Mononuclear cell (primary cell): ENCODE data around the gene AIM2. TPM values are rescaled to one million over a fixed set of nuclear protein-coding genes. Genes with fewer than 3 reads are reported as not detected.
"Not testable (repeated sequence)": the region's sequence is repeated elsewhere in the genome, so short reads cannot be mapped to it uniquely, and the experiment has no call there.

Experiments used
- H3K27me3 ChIP-seq: 2 replicates; pipeline ENCODE4 v1.6.0; 2011; ENCODE audit warnings: low read length, control low read depth; ENCODE audit not compliant: insufficient read depth
- H3K4me1 ChIP-seq: 2 replicates; pipeline ENCODE4 v1.5.1; 2011; ENCODE audit warnings: mild to moderate bottlenecking, low read length, control low read depth; ENCODE audit not compliant: insufficient read depth
- H3K4me3 ChIP-seq: 2 replicates; pipeline ENCODE4 v1.5.1; 2011; ENCODE audit warnings: mild to moderate bottlenecking, low read length, moderate library complexity
- H3K9me3 ChIP-seq: 2 replicates; pipeline ENCODE4 v1.5.1; 2011; ENCODE audit warnings: low read depth, mild to moderate bottlenecking, control low read depth, low read length
- total RNA-seq: library from RNA; depleted of rRNA; stranded (reverse); fragments of >200 nt; gene quantifications from one replicate; pipeline ENCODE4 v1.2.3, GENCODE V29; 2012

Gene AIM2
- total RNA-seq, 1 donor = 2.1 TPM

- Histone ChIP-seq H3K27me3 (no peaks in the 10 kb centered on the region), H3K4me1 (peaks cover 49% of the 10 kb centered on the region), H3K4me3 (no peak overlapping the region), H3K9me3 (no peaks in the 10 kb centered on the region)
These were observed 20.4 kb downstream of the AIM2 start for GRCh38 chr1:159056069-159056698.

- H3K4me1 ChIP-seq = peaks cover 46% of the 10 kb centered on the region
- no peaks in the 10 kb centered on the region for H3K9me3 ChIP-seq
- H3K27me3 ChIP-seq = no peaks in the 10 kb centered on the region
- no peak overlapping the region for H3K4me3 ChIP-seq
These were observed 21.4 kb downstream of the AIM2 start for GRCh38 chr1:159055181-159055641.

- Histone ChIP-seq H3K27me3 (no peaks in the 10 kb centered on the region), H3K9me3 (no peaks in the 10 kb centered on the region), H3K4me3 (no peak overlapping the region), H3K4me1 (peaks cover 42% of the 10 kb centered on the region)
These were observed 22.1 kb downstream of the AIM2 start for GRCh38 chr1:159054427-159054826.

GRCh38 chr1:159051436-159051835 is 25.1 kb downstream of the AIM2 start:
- Histone ChIP-seq H3K27me3 (no peaks in the 10 kb centered on the region), H3K4me3 (no peak overlapping the region), H3K9me3 (no peaks in the 10 kb centered on the region), H3K4me1 (peaks cover 32% of the 10 kb centered on the region)

- not testable (repeated sequence) for H3K27me3 ChIP-seq, H3K4me3 ChIP-seq, H3K9me3 ChIP-seq, H3K4me1 ChIP-seq
These were observed 30.1 kb downstream of the AIM2 start for GRCh38 chr1:159046486-159046885.

- no peaks in the 10 kb centered on the region for H3K27me3 ChIP-seq
- H3K4me3 ChIP-seq = no peak overlapping the region
- H3K9me3 ChIP-seq = no peaks in the 10 kb centered on the region
- H3K4me1 ChIP-seq = no peaks in the 10 kb centered on the region
These were observed 35.5 kb downstream of the AIM2 start for GRCh38 chr1:159040893-159041724.

GRCh38 chr1:159040206-159040605 is 36.4 kb downstream of the AIM2 start:
- Histone ChIP-seq H3K4me3 (no peak overlapping the region), H3K27me3 (no peaks in the 10 kb centered on the region), H3K4me1 (no peaks in the 10 kb centered on the region), H3K9me3 (no peaks in the 10 kb centered on the region)

- Histone ChIP-seq H3K9me3 (no peaks in the 10 kb centered on the region), H3K27me3 (no peaks in the 10 kb centered on the region), H3K4me3 (no peak overlapping the region), H3K4me1 (peaks cover 17% of the 10 kb centered on the region)
These were observed 45.6 kb downstream of the AIM2 start for GRCh38 chr1:159030877-159031447.

- Histone ChIP-seq H3K4me1 (peaks cover 17% of the 10 kb centered on the region), H3K9me3 (no peaks in the 10 kb centered on the region), H3K4me3 (no peak overlapping the region), H3K27me3 (no peaks in the 10 kb centered on the region)
These were observed 46.3 kb downstream of the AIM2 start for GRCh38 chr1:159030311-159030710.

GRCh38 chr1:159026841-159027240 is 49.7 kb downstream of the AIM2 start:
- H3K9me3 ChIP-seq, H3K4me3 ChIP-seq, H3K27me3 ChIP-seq: not testable (repeated sequence)
- peaks cover 35% of the 10 kb centered on the region for H3K4me1 ChIP-seq

GRCh38 chr1:159025043-159025442 is 51.5 kb downstream of the AIM2 start:
- Histone ChIP-seq H3K27me3 (no peaks in the 10 kb centered on the region), H3K9me3 (no peaks in the 10 kb centered on the region), H3K4me1 (peaks cover 22% of the 10 kb centered on the region), H3K4me3 (no peak overlapping the region)

GRCh38 chr1:159023723-159024122 is 52.8 kb downstream of the AIM2 start:
- H3K9me3 ChIP-seq = no peaks in the 10 kb centered on the region
- no peaks in the 10 kb centered on the region for H3K27me3 ChIP-seq
- H3K4me1 ChIP-seq = peaks cover 22% of the 10 kb centered on the region
- no peak overlapping the region for H3K4me3 ChIP-seq

- Histone ChIP-seq H3K4me1 (peaks cover 47% of the 10 kb centered on the region), H3K27me3 (no peaks in the 10 kb centered on the region), H3K4me3 (no peak overlapping the region), H3K9me3 (no peaks in the 10 kb centered on the region)
These were observed 61.1 kb downstream of the AIM2 start for GRCh38 chr1:159015440-159015909.

- Histone ChIP-seq H3K27me3 (no peaks in the 10 kb centered on the region), H3K9me3 (no peaks in the 10 kb centered on the region), H3K4me1 (peaks cover 47% of the 10 kb centered on the region), H3K4me3 (no peak overlapping the region)
These were observed 61.7 kb downstream of the AIM2 start for GRCh38 chr1:159014851-159015250.

GRCh38 chr1:159014003-159014571 is 62.5 kb downstream of the AIM2 start:
- H3K4me1 ChIP-seq = peaks cover 51% of the 10 kb centered on the region
- H3K4me3 ChIP-seq = no peak overlapping the region
- H3K9me3 ChIP-seq = no peaks in the 10 kb centered on the region
- no peaks in the 10 kb centered on the region for H3K27me3 ChIP-seq
